Measurements from ENCODE around the gene NUDT4.

NUDT4 gene

DNA sequence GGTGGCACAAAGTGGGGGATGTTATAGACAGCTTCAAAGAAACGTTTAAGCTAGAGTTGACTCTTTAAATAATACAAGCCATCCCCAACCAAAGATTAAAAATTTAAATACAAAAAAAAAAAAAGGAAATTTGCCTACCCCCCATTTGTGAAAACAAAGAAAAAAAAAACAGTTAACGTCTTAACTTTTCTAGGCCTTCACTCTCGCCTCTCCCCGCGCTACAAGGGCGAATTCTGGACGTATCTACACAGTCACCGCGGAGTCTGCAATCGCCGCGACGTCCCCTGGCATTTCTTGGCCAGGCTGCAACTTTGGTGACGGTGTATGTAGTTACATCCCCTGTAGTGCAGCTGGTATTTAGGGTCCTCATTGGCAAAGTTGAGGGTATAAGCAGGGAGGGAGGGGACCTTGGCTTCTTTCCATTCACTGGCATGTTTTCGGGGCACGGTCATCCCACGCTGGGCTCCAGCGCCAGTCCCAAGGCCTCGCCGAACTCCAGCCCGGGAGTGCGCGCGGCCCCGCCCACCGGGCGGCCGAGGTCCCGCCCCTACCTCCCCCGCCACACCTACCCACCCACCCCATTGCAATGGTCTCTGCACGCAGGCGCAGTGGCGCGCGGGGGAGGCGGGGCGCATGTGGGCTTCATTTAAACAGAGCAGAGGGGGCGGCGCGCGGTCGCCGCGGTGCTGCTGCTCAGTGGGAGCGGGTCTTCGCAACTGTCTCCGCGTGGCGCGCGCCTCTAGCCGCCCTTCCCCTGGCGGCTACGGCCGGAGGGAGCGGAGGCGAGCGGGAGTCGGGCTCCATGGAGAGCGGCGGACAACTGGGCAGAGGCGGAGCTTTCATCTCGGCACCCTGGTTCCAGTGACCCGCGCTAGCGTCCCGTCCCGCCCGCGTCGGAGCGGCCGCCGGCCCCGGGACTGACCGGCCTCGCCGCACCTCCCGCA lies at the start of gene NUDT4:
Gene NUDT4 (plus strand): TSS at position 674 of the 944 bp plus-strand sequence. CDS start 398 bp downstream, outside the sequence.
- peak; percentile 96 for DNase-seq (ENCODE audit: low spot score)

DNA sequence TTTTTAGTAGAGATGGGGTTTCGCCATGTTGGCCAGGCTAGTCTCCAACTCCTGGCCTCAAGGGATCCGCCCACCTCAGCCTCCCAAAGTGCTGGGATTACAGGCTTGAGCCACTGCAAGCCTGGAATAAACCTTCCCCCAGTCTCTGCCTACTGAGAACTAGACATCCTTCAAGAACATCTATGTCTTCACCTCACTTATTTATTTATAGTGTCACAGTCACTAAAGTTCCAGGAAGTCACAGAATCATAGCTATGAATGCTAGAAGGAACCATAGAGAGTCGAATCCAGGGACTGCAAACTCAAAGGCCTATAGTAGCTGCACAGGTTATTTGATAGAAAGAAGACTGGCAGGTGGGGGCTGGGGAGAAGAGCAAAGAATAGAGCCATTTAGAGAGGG lies 44.7 kb upstream of the NUDT4 start:
- DNase-seq (ENCODE audit: low spot score), result no peak

DNA sequence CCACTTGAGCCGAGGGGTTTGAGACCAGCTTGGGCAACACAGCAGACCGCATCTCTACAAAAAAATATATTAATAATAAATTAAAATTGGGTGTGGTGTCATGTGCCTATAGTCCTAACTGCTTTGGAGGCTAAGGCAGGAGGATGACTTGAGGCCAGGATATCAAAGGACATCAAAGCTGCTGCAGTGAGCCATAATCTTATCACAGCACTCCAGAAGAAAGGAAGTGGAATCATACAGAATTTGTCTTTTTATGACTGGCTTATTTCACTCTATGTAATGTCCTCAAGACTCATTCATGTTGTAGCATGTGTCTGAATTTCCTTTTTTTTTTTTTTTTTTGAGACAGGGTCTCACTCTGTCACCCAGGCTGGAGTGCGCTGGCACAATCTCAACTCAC lies 43.9 kb upstream of the NUDT4 start:
- no peak for DNase-seq (ENCODE audit: low spot score)

DNA sequence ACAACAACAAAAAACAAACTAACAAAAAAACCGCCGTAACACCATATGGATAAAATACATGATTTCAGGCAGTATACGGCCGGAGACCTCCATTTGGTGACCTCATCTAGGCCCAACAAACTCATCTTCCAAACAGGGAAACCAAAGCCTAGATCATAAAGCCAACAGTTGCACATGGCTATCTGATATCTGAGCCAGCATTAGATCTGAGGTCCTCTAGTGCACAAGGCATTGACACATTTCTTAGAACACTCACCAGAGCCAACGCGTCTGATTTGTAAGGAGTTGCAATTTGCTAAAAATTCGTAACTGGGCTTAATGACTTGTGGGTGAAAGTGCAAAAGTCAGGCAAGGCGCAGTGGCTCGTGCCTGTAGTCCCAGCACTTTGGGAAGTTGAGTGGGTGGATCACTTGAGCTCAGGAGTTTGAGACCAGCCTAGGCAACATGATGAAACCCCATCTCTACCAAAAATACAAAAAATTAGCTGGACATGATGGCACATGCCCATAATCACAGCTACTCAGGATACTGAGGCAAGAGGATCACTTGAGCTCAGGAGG lies 42.0 kb upstream of the NUDT4 start:
- no peak for DNase-seq (ENCODE audit: low spot score)

DNA sequence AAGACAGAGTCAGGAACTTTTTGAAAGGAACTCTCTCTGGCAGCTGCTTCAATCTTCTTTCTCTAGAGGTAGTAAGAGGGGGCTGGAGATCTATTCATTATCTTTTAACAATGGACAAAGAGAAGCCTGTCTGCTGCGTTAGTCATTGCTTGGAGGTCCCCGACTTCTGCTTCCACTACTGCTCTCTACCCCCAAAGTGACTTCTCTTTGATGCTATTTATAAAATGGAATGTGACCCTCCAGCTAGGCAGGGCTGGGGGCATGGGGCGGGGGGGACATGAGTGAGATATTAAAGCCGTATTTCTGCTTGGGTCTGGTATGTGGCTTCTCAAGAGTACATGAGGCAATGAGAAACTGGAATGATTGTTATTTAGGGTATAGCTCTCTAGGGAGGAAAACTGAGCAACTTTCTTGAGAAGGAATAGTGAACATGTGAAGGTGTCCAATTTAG lies 41.4 kb upstream of the NUDT4 start:
- no peak for DNase-seq (ENCODE audit: low spot score)

DNA sequence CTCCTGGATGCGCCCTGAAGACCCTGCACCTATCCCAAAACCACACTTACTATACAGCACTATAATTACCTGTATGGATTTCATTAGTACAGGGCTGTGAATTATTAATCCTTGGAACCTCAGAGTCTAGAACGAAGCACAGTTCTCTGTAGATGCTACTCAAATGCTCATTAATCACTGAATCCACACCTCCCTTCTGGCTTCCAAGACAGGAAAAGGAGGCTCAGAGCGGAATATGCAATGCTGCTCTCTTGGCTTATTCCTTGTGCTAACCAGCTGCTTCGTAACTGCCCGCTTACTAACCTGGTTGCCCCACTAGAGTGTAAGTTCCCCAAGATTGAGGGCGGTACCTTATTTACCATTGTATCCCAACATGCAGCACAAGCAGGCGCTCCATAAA lies 39.1 kb upstream of the NUDT4 start:
- DNase-seq (ENCODE audit: low spot score), result no peak

DNA sequence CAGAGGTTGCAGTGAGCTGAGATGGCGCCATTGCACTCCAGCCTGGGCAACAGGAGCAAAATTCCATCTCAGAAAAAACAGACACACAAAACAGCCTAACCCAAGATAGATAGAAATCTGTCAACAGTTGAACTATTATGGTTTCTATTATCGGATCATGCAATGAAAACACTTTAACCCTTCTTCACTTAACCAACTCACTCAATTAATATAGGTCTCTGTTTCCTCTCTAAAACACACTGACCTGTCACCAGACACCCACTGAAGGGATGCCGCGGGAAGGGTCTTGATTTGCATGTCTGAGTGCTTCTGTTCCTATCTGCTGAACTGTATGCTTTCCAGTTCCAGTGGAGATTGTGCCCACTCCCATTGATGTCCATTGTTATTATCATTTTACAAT lies 38.0 kb upstream of the NUDT4 start:
- DNase-seq (ENCODE audit: low spot score), result no peak

DNA sequence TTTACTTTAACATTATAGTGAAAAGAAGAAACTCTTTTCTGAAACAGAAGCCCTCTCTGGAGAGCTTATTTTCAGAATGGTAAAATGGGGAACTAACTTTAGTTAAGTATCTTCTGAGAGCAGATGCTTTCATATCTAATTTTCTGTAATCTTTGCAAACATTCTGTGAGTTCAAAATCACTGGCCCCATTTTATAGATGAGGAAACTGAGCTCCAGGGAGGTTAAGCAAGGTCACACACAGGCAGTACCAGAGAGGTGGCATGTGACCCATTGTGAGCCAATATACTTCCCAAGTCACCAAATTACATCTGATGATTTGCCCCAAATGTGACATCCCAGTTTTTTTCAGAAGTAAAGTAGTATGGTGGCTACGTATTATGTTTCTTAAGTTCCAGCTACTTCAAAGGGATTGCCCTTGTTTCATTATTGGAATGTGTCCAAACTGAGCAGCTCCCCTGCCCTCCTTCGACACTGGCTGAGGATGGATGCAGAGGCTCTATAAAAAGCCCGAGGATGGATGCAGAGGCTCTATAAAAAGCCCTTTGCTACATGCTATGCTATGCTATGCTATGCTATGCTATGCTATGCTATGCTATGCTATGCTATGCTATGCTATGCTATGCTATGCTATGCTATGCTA lies 36.2 kb upstream of the NUDT4 start:
- DNase-seq (ENCODE audit: low spot score), result no peak

DNA sequence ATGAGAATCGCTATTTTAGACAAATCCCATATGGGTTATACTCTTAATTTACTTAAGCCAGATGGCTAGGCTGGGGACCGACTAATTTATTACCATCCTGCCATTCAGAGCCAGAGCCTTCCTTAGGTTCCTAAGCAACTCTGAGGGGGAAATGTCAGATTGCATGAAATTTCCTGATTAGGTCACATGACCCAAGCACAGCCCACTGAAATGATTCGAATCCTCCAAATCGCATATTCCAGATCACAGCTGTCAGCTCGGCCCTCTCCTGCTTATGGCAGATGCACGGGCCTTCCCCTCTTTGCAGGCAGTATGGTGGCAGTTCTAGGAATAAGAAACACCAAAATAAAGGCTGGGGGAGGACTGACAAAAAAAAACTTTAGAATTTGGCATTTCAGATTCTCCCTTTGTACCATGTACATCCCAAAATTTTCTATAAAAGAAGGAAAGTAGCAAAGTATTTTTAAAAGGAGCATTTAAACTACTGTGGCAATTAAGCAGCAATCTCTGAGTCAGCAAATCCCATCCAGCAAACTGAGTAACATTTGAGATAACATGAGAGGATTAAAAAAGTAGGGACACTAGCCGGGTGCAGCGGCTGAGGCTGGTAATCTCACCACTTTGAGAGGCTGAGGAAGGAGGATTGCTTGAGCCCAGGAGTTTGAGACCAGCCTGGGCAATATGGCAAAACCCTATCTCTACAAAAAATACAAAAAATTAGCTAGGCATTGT lies 30.5 kb upstream of the NUDT4 start:
- no peak for DNase-seq (ENCODE audit: low spot score)

DNA sequence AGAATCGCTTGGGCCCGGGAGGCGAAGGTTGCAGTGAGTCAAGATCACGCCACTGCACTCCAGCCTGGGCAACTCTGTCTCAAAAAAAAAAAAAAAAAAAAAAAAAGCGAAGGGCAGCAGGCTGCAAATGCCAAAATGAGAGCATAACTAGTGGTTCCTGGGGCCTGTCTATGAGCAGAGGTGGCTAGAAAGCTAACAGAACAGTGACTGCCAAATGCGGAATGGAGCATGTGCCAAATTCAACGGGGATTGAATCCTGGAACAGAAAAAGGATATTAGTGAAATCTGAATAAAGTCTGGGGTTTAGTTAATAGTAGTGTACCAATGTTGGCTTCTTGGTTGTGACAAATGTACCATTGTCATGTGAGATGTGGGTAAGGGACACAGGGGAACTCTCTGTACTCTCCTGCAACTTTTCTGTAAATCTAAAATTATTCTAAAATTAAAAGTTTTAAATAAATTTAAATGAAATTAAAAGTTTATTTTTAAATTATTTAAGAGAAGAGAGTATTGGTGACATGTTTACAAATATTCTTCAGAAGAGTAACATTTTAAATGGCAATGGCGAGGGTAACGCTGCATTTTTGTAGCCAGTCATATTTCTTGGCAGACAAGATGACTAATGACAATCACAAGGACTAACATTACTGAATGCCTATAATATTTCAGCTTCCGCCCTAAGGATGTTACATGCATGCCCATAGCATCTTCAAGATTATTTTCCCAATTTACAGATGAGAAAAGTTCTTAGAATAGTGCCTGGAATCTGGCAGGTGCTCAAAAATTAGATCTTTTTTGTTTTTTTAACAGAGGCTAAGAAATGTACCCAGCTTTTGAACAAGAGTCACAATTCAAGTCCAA lies 28.9 kb upstream of the NUDT4 start:
- DNase-seq (ENCODE audit: low spot score), result no peak

DNA sequence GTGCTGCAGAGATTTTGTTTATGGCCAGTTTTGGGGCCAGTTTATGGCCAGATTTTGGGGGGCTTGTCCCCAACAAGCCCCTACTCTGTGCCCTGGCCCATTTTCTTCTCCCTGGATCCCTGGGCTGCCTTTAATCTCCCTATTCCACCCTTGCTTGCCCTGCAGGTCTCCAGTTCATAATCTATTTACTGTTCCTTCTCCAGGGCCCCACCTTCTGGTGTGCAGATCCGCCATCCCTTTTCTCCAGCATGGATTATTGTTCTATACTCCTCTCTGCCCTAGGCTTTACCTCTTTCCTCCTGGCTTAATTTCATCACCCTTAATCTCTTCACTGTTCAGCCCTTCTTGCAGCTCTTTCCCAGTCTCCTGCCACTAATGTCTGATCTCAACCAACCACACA lies 26.0 kb upstream of the NUDT4 start:
- DNase-seq (ENCODE audit: low spot score), result no peak

DNA sequence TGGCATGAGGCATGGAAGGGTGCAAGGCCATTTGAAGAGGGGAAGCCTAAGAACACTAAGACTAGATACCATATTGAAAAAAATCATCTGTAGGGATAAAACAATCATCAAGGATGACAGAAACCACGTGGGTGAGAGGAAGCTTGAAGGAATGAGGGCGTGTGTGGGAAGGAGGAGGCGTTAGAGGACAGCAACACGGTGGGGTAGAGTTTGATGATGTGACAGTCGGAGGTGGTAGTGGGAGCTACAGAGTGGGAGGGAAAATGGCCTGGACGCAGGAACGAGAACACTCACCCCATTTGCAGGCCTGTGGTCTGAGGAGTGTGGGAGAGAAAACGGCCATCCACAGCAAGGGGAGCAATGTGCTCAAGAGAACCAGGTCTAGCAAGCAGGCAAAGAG lies 25.4 kb upstream of the NUDT4 start:
- no peak for DNase-seq (ENCODE audit: low spot score)

DNA sequence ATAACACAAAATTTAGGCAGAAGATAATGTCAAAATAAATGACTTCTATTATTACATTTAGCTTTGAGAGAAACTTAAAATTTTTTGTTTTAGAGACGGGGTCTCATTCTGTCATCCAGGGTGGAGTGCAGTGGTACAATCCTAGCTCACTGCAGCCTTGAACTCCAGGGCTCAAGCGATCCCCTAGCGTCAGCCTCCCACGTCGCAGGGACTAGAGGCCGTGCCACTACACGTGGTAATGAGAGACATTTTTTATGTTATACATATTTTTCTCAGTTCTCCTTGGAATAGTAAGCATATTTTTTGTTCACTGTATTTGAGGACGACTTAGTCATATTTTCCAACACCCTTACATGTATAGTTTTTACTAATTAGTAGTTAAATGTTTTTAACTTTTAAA lies 21.5 kb upstream of the NUDT4 start:
- no peak for DNase-seq (ENCODE audit: low spot score)

DNA sequence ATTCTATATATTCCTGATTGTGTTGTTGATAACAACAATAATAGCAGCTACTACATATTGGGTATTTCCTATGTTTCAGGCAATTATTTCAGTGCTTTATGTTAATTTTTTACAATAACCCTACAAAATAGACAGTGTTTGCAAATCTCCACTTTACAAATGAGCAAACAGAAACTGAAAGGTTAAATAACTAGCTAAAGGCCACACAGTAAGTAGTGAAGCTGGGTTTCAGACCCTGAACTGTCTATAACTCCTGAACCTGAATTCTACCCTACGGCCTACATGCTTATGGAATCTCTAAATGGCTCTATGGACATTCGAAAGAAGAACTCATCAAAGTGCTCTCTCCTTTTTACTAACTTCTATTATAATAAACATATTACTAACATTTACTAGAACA lies 19.7 kb upstream of the NUDT4 start:
- no peak for DNase-seq (ENCODE audit: low spot score)

DNA sequence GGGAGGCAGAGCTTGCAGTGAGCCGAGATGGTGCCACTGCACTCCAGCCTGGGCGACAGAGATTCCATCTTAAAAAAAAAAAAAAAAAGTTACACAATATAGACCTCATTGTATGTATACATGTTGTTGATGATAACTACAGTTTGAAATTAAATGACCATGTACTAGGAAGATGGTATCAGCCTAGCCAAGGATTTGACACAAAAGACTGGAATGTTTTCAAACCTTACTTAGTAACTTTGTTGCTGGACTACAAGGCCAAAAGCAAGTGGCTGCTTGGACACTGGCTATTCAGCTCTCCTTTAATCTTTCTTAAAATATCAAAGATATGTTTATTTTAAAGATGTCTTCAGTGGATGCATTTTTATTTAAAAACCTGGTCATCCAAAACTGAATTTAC lies 18.9 kb upstream of the NUDT4 start:
- no peak for DNase-seq (ENCODE audit: low spot score)

DNA sequence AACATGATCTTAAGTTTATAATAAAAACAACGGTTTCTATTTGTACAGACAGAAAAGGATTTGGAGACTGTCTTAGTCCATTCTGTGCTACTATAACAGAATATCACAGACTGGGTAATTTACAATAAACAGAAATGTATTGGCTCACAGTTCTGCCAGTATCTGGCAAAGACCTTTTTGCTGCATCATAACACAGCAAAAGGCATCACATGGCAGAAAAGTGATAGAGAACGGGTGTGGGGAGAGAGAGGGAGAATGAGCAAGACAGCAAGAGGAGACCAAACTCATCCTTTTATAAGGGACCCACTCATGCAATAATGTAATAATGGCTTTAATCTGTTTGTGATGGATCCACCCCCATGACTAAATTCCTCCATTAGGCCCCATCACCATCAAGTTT lies 17.0 kb upstream of the NUDT4 start:
- no peak for DNase-seq (ENCODE audit: low spot score)

DNA sequence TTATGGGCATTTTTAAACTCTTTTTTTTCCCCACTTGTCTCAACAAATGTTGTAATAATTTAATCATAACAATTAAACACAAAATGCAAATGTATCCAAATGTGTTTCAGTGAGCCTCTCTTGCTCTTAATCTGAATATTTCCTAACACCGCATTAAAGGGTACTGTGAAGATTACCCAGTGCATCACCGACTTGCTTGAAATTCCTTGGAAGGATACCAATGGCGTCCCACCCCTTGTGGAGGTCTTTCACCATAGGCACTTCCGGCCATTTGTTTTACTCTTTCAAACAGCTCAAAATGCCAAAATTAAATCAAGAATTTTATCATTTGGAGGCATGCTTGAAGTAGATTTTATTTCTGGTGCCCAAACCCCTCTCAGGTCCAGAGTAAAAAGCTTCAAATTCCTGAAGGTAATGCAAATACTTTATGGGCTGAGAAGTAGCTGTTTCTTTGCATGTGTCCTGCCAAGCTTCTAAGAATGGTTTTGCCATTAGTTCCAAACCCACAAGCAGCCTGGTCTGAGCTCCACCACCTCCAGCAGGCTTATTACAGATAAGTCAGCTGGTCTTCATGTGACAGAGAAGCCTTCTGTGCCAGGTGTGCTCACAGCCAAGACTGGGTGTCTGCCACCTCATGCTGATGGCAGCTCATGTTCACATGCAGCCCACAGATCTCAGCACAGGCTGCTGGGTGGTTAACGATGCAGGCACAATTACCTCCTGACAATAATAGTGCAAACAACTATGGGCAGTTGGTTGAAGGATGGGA lies 16.4 kb upstream of the NUDT4 start:
- peak; percentile 22 for DNase-seq (ENCODE audit: low spot score)

DNA sequence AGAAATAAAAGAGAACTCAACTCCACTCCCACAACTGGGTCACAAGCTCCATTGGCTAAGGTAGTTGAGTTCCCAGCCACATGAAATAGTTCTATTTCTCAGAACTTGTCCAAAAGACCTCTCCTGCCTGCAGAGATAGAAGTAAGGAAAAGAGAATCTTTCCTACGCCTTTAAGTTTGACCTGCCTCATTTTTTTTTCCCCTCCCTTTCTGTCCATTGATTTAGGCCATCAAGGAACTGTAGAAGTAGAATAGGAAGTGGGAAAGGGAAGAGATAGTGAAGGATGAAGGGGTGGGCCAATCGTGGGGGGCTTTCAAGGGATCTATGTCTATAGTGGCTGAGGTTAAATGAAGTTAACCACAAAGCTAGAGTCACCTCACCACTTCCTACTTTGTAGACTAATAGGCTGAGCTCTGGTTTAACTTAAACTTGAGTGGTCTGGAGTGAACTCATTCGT lies 13.9 kb upstream of the NUDT4 start:
- DNase-seq (ENCODE audit: low spot score), result no peak

DNA sequence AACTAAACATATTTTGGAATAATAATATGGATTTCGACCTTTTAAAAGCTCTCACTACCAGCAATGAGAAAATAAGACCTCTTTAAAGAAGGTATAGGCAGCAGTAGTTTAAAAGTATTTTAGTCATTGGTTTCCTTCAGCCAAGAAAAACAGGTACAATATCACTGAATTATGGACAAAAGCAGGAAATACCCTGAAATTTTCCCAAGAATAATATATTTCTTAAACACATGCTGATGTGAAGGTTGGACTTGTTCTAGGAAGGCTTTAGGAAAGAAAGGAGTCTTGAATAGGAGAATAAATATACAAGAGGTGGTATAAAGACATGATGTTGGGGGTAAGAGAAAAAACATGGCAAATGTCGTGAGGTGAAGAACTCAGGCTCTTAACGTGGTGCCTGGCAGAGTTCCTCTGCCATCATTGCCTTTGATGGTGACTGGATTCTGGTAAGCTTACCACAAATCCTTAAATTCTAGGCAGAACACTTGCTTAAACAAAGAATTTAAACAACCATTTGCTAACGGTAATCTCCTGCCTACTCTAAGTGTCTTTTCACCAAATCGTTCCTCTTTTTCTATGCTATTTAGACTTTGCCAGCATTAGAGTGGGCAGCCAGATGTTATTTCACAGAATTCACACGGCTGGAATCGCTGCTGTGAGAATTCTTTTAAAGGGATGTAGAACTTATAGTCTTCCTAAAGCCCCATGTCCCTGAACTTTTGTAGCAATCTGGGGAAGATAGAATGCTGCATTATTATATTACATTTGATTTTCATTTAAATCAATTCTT lies 11.9 kb upstream of the NUDT4 start:
- DNase-seq (ENCODE audit: low spot score), result no peak

DNA sequence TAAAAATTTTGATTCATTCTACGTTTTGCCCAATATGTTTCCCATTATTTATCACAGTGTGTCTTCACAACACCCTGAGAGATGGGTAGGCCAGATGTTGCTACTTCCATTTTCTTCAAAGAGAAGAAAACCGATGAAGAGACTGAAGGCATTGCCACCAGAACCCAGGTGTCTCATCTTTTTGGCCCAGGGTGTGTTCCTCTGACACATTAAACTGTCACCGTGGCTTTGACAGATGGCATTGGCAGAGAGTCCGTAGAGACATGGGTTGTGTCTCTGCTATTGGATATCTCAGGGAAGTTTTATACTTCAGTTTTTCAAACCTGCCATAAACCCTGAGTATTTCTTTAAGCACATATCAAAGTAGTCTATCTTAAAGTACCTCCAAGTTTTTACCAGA lies 11.3 kb upstream of the NUDT4 start:
- DNase-seq (ENCODE audit: low spot score), result peak; percentile 29
